NCI-H82 (cell line): Measurements from ENCODE around the gene ERN2.

Source experiments
- DNase-seq: peaks from one replicate; lab custom pipeline; 2025; lab: John Stamatoyannopoulos, UW

ERN2 gene

DNA sequence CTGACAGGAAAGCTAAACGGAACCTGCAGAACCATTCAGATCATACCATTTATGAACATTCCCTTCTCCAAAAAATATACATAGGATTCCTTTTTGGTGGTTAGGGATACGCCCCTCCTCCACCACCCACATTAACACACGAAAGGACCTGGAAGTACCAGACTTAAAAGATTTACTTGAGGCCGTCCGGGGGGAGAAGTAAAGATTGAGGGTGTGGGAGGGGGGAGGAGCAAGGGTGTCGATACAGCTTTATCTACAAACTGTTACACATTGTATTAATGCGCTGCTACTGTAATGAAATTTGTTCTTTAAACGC lies 72.4 kb downstream of the ERN2 start:
- DNase-seq = peak; percentile 72
